GM21367 (cell line): ENCODE measurements around the gene FRS2.

ENCODE experiments used
- ATAC-seq: cut with Tn5 transposase; IDR thresholded peaks from one replicate; pipeline ENCODE4 v1.9.1; 2021; ENCODE audit not compliant: unreplicated experiment

Gene FRS2

GRCh38 chr12:69500631-69501030, 30.4 kb downstream of the FRS2 start:
- ATAC-seq, result no peak

GRCh38 chr12:69501154-69501895, 31.1 kb downstream of the FRS2 start:
- no peak for ATAC-seq

- ATAC-seq, result no peak
Observed at GRCh38 chr12:69502345-69503081, 32.3 kb downstream of the FRS2 start.

- ATAC-seq, result no peak
Observed at GRCh38 chr12:69508091-69508490, 37.9 kb downstream of the FRS2 start.

- no peak for ATAC-seq
Observed at GRCh38 chr12:69508621-69509020, 38.4 kb downstream of the FRS2 start.

- no peak for ATAC-seq
Observed at GRCh38 chr12:69509308-69509736, 39.1 kb downstream of the FRS2 start.

- ATAC-seq, result no peak
Observed at GRCh38 chr12:69509904-69510827, 40.0 kb downstream of the FRS2 start.

- ATAC-seq, result no peak
Observed at GRCh38 chr12:69511016-69511415, 40.8 kb downstream of the FRS2 start.

GRCh38 chr12:69511469-69512267, 41.5 kb downstream of the FRS2 start:
- no peak for ATAC-seq

- ATAC-seq, result no peak
Observed at GRCh38 chr12:69512820-69513219, 42.6 kb downstream of the FRS2 start.

GRCh38 chr12:69513297-69513696, 43.1 kb downstream of the FRS2 start:
- no peak for ATAC-seq

- no peak for ATAC-seq
Observed at GRCh38 chr12:69514111-69514510, 43.9 kb downstream of the FRS2 start.

- ATAC-seq, result no peak
Observed at GRCh38 chr12:69514845-69515244, 44.7 kb downstream of the FRS2 start.

- ATAC-seq, result no peak
Observed at GRCh38 chr12:69515394-69515930, 45.3 kb downstream of the FRS2 start.

GRCh38 chr12:69516950-69517349, 46.8 kb downstream of the FRS2 start:
- no peak for ATAC-seq

GRCh38 chr12:69517406-69517805, 47.2 kb downstream of the FRS2 start:
- no peak for ATAC-seq

GRCh38 chr12:69519871-69520270, 49.7 kb downstream of the FRS2 start:
- ATAC-seq, result no peak

GRCh38 chr12:69523433-69524330, 53.5 kb downstream of the FRS2 start:
- ATAC-seq, result no peak

- no peak for ATAC-seq
Observed at GRCh38 chr12:69524331-69524630, 54.1 kb downstream of the FRS2 start.
